ENCODE results near the gene MGME1. TPM values are rescaled to one million over a fixed set of nuclear protein-coding genes. Genes with fewer than 3 reads are reported as not detected.

The MGME1 gene
- total and polyA plus RNA-seq, 9 of the 15 experiments (the other 6 are each of a cell fraction or from before 2014, with no cell fraction given), result 13.4 to 45.1 (median 30.6) TPM

GRCh38 chr20:17968366-17969277 lies at the start of gene MGME1, which contains the start of gene SNX5 (continued):
- TF ChIP-seq, protein P1, sequence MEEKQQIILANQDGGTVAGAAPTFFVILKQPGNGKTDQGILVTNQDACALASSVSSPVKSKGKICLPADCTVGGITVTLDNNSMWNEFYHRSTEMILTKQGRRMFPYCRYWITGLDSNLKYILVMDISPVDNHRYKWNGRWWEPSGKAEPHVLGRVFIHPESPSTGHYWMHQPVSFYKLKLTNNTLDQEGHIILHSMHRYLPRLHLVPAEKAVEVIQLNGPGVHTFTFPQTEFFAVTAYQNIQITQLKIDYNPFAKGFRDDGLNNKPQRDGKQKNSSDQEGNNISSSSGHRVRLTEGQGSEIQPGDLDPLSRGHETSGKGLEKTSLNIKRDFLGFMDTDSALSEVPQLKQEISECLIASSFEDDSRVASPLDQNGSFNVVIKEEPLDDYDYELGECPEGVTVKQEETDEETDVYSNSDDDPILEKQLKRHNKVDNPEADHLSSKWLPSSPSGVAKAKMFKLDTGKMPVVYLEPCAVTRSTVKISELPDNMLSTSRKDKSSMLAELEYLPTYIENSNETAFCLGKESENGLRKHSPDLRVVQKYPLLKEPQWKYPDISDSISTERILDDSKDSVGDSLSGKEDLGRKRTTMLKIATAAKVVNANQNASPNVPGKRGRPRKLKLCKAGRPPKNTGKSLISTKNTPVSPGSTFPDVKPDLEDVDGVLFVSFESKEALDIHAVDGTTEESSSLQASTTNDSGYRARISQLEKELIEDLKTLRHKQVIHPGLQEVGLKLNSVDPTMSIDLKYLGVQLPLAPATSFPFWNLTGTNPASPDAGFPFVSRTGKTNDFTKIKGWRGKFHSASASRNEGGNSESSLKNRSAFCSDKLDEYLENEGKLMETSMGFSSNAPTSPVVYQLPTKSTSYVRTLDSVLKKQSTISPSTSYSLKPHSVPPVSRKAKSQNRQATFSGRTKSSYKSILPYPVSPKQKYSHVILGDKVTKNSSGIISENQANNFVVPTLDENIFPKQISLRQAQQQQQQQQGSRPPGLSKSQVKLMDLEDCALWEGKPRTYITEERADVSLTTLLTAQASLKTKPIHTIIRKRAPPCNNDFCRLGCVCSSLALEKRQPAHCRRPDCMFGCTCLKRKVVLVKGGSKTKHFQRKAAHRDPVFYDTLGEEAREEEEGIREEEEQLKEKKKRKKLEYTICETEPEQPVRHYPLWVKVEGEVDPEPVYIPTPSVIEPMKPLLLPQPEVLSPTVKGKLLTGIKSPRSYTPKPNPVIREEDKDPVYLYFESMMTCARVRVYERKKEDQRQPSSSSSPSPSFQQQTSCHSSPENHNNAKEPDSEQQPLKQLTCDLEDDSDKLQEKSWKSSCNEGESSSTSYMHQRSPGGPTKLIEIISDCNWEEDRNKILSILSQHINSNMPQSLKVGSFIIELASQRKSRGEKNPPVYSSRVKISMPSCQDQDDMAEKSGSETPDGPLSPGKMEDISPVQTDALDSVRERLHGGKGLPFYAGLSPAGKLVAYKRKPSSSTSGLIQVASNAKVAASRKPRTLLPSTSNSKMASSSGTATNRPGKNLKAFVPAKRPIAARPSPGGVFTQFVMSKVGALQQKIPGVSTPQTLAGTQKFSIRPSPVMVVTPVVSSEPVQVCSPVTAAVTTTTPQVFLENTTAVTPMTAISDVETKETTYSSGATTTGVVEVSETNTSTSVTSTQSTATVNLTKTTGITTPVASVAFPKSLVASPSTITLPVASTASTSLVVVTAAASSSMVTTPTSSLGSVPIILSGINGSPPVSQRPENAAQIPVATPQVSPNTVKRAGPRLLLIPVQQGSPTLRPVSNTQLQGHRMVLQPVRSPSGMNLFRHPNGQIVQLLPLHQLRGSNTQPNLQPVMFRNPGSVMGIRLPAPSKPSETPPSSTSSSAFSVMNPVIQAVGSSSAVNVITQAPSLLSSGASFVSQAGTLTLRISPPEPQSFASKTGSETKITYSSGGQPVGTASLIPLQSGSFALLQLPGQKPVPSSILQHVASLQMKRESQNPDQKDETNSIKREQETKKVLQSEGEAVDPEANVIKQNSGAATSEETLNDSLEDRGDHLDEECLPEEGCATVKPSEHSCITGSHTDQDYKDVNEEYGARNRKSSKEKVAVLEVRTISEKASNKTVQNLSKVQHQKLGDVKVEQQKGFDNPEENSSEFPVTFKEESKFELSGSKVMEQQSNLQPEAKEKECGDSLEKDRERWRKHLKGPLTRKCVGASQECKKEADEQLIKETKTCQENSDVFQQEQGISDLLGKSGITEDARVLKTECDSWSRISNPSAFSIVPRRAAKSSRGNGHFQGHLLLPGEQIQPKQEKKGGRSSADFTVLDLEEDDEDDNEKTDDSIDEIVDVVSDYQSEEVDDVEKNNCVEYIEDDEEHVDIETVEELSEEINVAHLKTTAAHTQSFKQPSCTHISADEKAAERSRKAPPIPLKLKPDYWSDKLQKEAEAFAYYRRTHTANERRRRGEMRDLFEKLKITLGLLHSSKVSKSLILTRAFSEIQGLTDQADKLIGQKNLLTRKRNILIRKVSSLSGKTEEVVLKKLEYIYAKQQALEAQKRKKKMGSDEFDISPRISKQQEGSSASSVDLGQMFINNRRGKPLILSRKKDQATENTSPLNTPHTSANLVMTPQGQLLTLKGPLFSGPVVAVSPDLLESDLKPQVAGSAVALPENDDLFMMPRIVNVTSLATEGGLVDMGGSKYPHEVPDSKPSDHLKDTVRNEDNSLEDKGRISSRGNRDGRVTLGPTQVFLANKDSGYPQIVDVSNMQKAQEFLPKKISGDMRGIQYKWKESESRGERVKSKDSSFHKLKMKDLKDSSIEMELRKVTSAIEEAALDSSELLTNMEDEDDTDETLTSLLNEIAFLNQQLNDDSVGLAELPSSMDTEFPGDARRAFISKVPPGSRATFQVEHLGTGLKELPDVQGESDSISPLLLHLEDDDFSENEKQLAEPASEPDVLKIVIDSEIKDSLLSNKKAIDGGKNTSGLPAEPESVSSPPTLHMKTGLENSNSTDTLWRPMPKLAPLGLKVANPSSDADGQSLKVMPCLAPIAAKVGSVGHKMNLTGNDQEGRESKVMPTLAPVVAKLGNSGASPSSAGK (IDR thresholded peaks at IDR 0.05), result peak; percentile 77
- TF ChIP-seq ZNF644 (tag; IDR thresholded peaks at IDR 0.05; ENCODE audit: low read depth), result no peak
- TF ChIP-seq MYNN (IDR thresholded peaks at IDR 0.05), result no peak; the same call in 1 of the 2 replicates
- no peak for TF ChIP-seq MYNN (CRISPR knock-in tag; IDR thresholded peaks at IDR 0.05)
- peak; percentile 53; the same call in 1 of the 2 replicates for TF ChIP-seq ETV5 (CRISPR knock-in tag; IDR thresholded peaks at IDR 0.05; ENCODE audit: low read depth)
- TF ChIP-seq NONO (IDR thresholded peaks at IDR 0.05; ENCODE audit: low read depth in 2 of 2, low read length in 1 of 2), result peak; percentile 48 to 60; a peak in 2 of 4 replicates
- no peak; the same call in 1 of the 2 replicates for TF ChIP-seq GMEB1 (CRISPR knock-in tag; IDR thresholded peaks at IDR 0.05)
- TF ChIP-seq, protein P2, sequence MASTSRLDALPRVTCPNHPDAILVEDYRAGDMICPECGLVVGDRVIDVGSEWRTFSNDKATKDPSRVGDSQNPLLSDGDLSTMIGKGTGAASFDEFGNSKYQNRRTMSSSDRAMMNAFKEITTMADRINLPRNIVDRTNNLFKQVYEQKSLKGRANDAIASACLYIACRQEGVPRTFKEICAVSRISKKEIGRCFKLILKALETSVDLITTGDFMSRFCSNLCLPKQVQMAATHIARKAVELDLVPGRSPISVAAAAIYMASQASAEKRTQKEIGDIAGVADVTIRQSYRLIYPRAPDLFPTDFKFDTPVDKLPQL (IDR thresholded peaks at IDR 0.05; ENCODE audit: extremely low read depth, insufficient read length), result no peak
- TF ChIP-seq, protein P3, sequence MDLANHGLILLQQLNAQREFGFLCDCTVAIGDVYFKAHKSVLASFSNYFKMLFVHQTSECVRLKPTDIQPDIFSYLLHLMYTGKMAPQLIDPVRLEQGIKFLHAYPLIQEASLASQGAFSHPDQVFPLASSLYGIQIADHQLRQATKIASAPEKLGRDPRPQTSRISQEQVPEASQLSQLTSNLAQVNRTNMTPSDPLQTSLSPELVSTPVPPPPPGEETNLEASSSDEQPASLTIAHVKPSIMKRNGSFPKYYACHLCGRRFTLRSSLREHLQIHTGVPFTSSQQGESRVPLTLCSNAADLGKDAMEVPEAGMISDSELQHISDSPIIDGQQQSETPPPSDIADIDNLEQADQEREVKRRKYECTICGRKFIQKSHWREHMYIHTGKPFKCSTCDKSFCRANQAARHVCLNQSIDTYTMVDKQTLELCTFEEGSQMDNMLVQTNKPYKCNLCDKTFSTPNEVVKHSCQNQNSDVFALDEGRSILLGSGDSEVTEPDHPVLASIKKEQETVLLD (IDR thresholded peaks at IDR 0.05), result no peak
- TF ChIP-seq ZNF282 (CRISPR knock-in tag; IDR thresholded peaks at IDR 0.05), result no peak
- TF ChIP-seq ZNF124 (CRISPR knock-in tag; IDR thresholded peaks at IDR 0.05), result no peak
